ENCODE results near the gene ATG9B.
A peak's percentile ranks its signal among the peaks of the same experiment; 100 is the strongest.

Gene ATG9B, protein sequence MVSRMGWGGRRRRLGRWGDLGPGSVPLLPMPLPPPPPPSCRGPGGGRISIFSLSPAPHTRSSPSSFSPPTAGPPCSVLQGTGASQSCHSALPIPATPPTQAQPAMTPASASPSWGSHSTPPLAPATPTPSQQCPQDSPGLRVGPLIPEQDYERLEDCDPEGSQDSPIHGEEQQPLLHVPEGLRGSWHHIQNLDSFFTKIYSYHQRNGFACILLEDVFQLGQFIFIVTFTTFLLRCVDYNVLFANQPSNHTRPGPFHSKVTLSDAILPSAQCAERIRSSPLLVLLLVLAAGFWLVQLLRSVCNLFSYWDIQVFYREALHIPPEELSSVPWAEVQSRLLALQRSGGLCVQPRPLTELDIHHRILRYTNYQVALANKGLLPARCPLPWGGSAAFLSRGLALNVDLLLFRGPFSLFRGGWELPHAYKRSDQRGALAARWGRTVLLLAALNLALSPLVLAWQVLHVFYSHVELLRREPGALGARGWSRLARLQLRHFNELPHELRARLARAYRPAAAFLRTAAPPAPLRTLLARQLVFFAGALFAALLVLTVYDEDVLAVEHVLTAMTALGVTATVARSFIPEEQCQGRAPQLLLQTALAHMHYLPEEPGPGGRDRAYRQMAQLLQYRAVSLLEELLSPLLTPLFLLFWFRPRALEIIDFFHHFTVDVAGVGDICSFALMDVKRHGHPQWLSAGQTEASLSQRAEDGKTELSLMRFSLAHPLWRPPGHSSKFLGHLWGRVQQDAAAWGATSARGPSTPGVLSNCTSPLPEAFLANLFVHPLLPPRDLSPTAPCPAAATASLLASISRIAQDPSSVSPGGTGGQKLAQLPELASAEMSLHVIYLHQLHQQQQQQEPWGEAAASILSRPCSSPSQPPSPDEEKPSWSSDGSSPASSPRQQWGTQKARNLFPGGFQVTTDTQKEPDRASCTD

GRCh38 chr7:151024435-151025056, at the start of gene ATG9B:
TSS of gene ATG9B (minus strand) at chr7:151024494. CDS start at chr7:151024423, 71 bp downstream.
- DNase-seq (ENCODE audit: low spot score), result no peak

- no peak for DNase-seq (ENCODE audit: low spot score)
Observed at GRCh38 chr7:151073990-151074389, 49.7 kb upstream of the ATG9B start.

DNA sequence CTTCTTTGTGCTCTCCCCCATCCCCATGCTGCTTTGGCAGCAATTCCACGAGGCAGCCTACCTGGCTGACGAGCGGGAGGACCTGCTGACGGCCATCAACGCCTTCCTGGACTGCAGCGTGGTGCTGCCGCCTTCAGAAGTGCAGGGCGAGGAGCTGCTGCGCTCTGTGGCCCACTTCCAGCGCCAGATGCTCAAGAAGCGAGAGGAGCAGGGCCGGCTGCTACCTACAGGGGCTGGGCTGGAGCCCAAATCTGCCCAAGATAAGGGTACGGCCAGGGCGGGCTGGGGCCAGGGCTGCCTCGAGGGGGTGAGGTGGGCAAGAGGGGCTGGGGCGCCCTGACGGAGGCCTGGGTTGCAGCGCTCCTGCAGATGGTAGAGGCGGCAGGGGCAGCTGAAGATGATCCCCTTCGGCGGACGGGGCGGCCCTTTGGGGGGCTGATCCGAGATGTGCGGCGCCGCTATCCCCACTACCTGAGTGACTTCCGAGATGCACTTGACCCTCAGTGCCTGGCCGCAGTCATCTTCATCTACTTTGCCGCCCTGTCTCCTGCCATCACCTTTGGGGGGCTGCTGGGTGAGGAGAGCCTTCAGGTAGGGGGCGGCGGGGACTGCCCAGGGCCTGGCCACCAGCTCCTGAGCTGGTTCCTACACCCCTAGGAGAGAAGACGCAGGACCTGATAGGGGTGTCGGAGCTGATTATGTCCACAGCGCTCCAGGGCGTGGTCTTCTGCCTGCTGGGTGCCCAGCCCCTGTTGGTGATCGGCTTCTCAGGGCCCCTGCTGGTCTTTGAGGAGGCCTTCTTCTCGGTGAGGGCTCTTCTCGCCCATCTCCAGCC, 47.0 kb upstream of the ATG9B start:
- no peak for DNase-seq (ENCODE audit: low spot score)

GRCh38 chr7:151070574-151070960, 46.3 kb upstream of the ATG9B start:
- no peak for DNase-seq (ENCODE audit: low spot score)

- DNase-seq (ENCODE audit: low spot score), result no peak
Observed at GRCh38 chr7:151069841-151070573, 45.7 kb upstream of the ATG9B start.

- no peak for DNase-seq (ENCODE audit: low spot score)
Observed at GRCh38 chr7:151068069-151068773, 43.9 kb upstream of the ATG9B start.

DNA sequence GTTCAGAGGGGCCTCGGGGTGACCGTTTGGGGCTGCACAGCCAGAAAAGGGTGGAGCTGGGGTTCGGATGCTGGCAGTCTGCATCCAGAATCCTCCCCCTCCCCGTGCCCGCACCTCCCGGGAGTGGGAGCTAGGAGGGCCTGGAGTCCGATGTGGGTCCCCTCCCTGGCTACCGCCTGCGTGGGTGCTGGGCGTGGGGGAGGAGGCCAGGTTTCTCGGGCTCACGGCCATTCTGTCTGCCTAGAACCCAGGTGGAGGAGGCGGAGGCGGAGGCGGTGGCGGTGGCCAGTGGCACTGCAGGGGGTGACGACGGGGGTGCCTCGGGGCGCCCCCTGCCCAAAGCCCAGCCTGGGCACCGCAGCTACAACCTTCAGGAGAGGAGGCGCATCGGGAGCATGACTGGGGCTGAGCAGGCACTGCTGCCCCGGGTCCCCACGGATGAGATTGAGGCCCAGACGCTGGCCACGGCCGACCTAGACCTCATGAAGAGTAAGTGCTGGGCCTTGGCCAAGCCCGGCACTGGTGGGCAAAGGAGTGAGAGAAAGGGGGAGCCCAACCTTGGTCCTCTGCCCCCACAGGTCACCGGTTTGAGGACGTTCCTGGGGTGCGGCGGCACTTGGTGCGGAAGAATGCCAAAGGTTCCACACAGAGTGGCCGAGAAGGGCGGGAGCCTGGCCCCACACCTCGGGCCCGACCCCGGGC, 42.1 kb upstream of the ATG9B start:
- no peak for DNase-seq (ENCODE audit: low spot score)

GRCh38 chr7:151065516-151065915, 41.2 kb upstream of the ATG9B start:
- no peak for DNase-seq (ENCODE audit: low spot score)

GRCh38 chr7:151064993-151065392, 40.7 kb upstream of the ATG9B start:
- DNase-seq (ENCODE audit: low spot score), result no peak

GRCh38 chr7:151064454-151064853, 40.2 kb upstream of the ATG9B start:
- DNase-seq (ENCODE audit: low spot score), result no peak

DNA sequence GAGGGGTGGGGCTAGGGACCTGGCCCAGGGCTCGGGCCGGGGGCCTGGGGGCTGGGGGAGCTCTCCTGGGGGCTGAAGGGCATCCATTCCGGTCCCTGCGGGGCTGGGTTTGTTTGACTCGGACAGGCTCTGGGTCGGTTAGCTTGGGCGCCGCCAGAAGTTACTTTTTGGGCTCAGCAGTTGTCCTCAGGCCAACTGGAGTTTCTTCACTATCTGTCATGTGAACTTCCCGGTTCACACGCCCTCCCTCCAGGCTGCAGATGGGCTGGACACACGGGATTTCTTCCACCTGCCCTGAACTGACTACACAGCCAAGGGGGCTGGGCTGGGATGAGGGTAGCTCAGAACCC, 38.9 kb upstream of the ATG9B start:
- DNase-seq (ENCODE audit: low spot score), result peak; percentile 67

GRCh38 chr7:151062399-151063211, 38.3 kb upstream of the ATG9B start:
- peak; percentile 84 for DNase-seq (ENCODE audit: low spot score)

- no peak for DNase-seq (ENCODE audit: low spot score)
Observed at GRCh38 chr7:151062111-151062398, 37.8 kb upstream of the ATG9B start.

GRCh38 chr7:151061213-151062110, 37.2 kb upstream of the ATG9B start:
- no peak for DNase-seq (ENCODE audit: low spot score)

- peak; percentile 51 for DNase-seq (ENCODE audit: low spot score)
Observed at GRCh38 chr7:151060416-151061212, 36.3 kb upstream of the ATG9B start.

DNA sequence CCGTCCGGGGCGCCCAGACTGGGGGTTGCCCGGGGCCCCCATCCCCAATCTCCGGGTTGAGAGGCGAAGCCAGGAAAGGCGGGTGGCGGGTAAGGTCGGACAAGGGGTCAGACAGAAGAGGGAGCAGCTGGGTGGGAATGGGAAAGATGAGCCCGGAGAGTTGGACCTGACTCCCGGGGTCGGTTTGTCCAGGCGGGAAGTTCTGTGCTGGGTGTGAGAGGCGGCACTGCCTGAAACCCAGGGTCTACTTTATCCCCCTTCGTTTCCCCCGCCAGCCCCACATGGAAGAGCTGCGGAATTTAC, 35.8 kb upstream of the ATG9B start:
- no peak for DNase-seq (ENCODE audit: low spot score)

GRCh38 chr7:151059367-151060112, 35.2 kb upstream of the ATG9B start, which contains the start of gene SLC4A2:
TSS of gene SLC4A2 (plus strand) at chr7:151059589. CDS start at chr7:151061988, 2,399 bp downstream.
- DNase-seq (ENCODE audit: low spot score), result peak; percentile 94
